Epithelial cell of esophagus (primary cell): Measurements from ENCODE around the gene SLC35E3.

ENCODE experiments used
- DNase-seq: peaks from one replicate; pipeline ENCODE4 v3.0.0; 2010; ENCODE audit warnings: low read depth
- H3K4me3 ChIP-seq: 2 replicates; pipeline ENCODE4 v1.5.1; 2011; ENCODE audit warnings: mild to moderate bottlenecking, low read length, control low read depth
- TF ChIP-seq, protein P1 (sequence below): IDR thresholded peaks from 2 replicates; pipeline ENCODE4 v1.5.1; 2011; ENCODE audit warnings: low read depth, mild to moderate bottlenecking, low read length, control low read depth, inconsistent platforms; ENCODE audit not compliant: insufficient read depth; ENCODE audit errors: missing control alignments

The SLC35E3 gene

DNA sequence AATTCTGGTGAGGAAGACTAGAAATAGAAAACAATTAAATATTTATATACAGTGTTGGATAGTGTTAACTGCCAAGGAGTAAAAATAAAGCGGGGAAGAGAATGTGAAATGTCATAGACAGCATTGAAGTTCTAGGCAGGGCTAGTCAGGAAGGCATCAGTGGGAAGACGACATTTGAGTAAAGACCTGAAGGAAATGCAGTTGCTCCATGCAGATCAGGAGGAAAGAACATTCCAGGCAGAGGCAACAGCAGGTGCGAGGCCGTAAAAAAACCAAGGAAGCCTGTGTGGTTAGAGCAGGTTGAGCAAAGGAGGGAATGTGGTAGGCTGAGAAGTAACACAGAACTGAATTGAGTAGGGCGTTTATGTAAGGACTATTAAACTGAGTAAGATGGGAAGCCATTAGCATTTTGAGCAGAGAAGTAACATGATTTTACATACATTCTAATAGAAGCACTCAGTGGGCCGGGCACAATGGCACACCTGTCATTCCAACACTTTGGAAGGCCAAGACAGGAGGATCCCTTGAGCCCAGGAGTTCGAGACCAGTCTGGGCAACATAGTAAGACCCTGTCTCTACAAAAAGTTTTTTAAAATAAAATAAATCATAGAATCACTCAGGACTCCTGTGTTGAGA, 14.9 kb downstream of the SLC35E3 start:
- no peak for DNase-seq
- H3K4me3 ChIP-seq, result no peak overlapping the region
- TF ChIP-seq, protein P1, sequence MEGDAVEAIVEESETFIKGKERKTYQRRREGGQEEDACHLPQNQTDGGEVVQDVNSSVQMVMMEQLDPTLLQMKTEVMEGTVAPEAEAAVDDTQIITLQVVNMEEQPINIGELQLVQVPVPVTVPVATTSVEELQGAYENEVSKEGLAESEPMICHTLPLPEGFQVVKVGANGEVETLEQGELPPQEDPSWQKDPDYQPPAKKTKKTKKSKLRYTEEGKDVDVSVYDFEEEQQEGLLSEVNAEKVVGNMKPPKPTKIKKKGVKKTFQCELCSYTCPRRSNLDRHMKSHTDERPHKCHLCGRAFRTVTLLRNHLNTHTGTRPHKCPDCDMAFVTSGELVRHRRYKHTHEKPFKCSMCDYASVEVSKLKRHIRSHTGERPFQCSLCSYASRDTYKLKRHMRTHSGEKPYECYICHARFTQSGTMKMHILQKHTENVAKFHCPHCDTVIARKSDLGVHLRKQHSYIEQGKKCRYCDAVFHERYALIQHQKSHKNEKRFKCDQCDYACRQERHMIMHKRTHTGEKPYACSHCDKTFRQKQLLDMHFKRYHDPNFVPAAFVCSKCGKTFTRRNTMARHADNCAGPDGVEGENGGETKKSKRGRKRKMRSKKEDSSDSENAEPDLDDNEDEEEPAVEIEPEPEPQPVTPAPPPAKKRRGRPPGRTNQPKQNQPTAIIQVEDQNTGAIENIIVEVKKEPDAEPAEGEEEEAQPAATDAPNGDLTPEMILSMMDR, result no peak

DNA sequence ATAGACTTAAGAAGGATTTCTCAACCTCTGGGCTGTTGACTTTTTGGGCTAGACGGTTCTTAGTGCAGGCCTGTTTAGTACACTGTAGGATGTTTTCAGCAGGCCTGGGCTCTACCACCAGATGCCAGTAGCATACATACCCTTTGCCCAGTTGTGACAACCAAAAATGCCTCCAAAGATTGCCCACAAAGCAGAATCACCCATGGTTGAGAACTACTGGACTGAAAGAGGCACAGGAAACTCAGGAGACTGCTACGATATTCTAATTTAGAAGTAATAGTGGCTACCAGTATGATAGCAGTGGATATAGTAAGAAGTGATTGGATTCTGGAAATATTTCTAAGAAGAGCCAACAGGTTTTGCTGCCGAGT, 15.5 kb downstream of the SLC35E3 start:
- DNase-seq, result no peak
- no peak overlapping the region for H3K4me3 ChIP-seq
- TF ChIP-seq, protein P1, result no peak

DNA sequence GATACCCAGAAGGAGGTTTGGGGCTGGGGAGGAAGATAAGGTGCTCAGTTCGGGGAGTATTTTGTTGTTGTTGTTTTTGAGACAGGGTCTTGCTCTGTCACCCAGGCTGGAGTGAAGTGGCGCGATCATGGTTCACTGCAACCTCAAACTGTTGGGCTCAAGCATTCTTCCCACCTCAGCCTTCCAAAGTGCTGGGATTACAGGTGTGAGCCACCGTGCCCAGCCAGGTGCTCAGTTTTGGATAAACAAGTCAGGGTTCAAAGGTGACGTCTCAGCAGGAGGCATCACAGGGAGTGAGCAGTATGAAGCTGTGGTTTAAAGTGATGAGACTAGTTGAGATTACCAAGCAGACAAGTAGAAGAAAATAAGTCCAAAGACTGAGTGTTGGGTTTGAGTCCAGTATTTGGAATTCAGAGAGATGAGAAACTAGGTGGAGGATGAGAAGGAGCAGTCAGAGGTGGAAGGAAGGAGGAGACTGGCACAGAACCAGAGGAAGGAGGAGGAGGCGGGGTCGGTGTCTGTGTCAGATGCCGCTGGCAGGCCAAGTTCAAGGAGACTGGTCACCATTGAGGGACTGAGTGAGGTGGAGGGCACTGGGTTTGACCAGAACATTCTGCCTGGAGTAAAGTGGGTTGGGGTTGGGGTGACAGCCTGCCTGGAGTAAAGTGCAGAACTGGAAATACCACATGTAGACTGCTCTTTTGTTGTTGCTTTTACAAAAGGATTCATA, 16.1 kb downstream of the SLC35E3 start:
- H3K4me3 ChIP-seq, result no peak overlapping the region
- TF ChIP-seq, protein P1, result no peak
- no peak for DNase-seq

DNA sequence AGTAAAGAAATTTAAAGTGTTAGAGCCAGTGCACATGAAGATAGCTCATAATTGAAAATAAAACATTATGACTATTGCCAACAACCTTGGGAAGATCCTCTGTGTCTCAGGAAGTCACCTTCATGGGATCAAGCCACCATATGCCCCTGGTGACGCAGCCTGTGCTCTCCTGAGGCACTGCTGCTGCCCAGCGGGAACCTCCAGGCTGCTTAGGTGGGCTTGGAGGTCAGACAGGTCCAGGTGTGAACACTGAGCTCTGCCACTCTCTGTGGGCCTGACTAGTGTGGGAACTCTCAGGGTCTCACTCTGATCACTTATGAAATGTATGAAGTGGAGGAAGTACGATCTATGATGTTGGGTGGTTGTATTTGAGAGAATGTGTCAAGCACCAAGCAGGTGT, 16.7 kb downstream of the SLC35E3 start:
- DNase-seq, result no peak
- no peak overlapping the region for H3K4me3 ChIP-seq
- TF ChIP-seq, protein P1, result no peak

DNA sequence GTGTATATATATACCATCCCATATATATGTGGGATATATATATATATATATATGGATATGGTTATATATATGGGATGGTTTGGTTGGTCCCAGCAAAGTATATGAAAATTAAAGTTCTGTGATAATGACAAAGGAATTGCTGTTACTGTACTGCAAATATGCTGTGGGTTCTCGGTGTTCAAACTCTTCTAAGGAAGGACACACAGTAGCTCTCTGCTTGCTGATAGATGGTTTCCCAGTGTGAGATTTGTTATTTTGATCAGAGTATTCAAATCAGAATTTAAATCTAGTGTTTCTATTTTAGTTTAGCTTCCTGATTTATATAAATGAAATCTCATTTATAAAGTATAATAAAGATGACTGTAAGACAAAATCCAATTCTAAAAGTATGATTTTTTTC, 19.7 kb downstream of the SLC35E3 start:
- DNase-seq, result no peak
- TF ChIP-seq, protein P1, result no peak
- H3K4me3 ChIP-seq, result no peak overlapping the region

DNA sequence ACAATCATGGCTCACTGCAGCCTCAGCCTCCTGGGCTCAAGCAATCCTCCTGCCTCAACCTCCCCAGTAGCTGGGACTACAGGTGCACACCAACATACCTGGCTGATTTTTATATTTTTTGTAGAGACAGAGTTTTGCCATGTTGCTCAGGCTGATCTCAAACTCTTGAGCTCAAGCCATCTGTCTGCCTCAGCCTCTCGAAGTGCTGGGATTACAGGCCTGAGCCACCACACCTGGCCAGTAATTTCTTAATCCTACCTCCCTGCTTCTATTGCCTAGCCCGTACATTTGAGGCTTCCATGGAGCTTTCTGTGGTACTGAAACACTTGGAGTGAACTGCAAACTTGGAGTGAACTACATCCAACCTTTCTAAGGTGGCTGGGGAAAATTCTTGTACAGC, 20.7 kb downstream of the SLC35E3 start:
- no peak overlapping the region for H3K4me3 ChIP-seq
- DNase-seq, result no peak
- TF ChIP-seq, protein P1, result no peak

DNA sequence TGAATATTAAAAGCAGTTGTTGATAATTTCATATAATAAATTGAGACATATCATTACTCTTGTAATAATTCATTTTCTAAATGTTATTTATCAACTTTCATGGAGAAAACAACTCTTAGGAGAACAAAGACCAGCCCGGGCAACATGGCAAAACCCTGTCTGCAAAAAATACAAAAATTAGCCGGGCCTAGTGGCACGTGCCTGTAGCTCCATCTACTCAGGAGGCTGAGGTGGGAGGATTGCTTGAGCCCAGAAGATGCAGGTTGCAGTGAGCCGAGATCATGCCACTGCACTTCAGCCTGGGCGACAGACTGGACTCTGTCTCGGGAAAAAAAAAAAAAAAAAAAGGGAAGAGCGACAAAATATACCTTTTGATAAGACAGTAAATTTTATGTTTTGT, 21.2 kb downstream of the SLC35E3 start:
- DNase-seq, result no peak
- H3K4me3 ChIP-seq, result no peak overlapping the region
- TF ChIP-seq, protein P1, result no peak
